GM19372 (cell line): Measurements from ENCODE around the gene STK39.

Experiments used
- ATAC-seq: cut with Tn5 transposase; IDR thresholded peaks from one replicate; pipeline ENCODE4 v1.9.1; 2021; ENCODE audit warnings: mild to moderate bottlenecking, low read depth, moderate library complexity; ENCODE audit not compliant: unreplicated experiment

The STK39 gene

DNA sequence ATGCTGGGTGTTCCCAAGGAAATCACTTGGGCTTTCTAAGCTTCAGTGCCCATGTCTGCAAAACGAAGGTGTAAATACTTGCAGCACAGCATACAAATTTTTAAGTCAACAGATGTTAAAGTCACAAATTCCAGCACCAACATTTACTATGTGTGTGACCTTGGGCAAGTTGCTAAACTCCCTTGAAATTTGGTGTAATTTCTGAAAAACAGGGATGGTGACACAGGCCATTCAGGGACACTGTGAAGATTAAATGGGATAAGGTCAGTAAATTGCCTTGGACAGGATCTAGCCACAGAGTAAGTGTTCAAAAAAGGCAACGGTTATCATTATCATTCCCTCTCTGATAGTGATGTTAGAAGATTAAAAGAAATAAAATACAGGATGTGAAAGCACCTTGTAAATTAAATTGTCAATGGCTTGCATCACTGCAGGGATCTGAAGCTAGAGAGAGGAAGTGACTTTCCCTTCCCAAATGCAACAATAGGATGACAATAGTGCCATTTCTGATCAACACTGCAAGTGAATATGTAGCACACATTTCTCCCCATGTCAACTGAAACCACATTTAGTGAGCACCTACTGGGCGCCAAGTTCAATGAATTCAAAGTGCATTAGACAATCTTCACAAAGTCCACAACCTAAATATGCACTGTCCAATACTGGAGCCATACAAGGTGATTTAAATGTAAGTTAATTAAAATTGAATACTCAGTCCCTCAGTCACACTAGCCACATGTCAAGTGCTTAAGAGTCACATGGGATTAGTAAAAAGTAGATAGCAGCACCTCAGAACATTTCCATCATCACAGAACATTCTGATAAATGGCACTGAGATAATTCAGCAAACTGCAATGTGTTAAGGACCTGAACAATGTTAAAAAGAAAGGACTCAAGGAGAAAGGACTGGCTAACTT lies 81.2 kb downstream of the STK39 start:
- no peak for ATAC-seq

- ATAC-seq: no peak
These were observed 82.0 kb downstream of the STK39 start for GRCh38 chr2:168165397-168165796.

DNA sequence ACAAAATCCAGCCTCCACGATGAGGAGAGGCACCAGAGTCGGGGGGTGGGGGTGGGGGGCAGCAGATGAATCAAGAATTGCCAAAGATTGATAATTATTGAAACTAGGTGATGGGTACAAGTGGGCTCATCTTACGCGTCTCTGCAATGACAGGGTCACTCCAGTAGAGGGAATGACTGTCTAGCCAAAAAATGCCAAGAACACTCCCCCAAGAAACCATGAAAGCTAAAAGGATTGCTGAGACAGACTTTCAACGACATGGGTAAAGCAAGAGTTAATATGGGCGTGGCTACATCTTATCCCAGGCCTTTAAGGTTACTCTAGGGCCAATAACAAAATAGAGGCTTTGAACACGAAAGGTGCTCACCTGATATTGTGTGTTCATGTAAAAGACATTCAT lies 86.5 kb downstream of the STK39 start:
- ATAC-seq: no peak

DNA sequence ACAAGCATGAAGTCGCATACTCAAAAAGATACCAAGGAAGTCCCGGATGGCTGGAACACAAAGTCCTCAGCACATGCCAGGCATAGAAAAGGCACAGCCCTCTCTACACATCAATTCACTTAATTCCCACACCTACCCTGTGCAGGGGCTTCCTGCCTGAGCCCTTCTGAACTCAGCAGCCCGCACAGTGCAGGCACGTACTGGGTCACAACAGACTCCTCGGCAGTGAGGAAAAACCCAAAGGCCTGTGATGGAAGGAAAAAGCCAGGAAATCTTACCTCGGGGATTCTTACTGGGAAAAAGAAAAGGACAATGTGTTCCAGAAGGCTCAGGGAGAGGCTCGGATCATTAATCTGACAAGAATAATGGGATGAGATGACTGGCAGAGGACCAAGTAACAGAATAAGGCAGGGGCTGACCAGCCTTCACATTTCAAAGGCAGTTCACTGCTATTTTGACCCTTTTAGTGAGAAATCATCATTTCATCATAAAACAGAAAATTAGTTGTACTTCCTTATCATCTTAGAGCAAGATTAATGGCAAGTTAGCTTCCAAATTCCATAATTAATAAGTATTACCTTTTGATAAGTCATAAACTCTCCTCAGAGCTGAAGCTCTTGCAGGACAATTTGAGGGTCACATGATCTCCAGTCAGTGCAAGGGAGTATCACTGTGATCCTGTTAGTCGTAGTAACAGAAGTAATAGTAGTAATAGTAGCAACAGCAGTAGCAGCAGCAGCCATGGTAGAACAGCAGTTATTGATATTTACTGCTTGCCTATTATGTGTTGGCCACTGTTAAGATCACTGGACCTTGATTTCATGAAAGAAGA lies 87.4 kb downstream of the STK39 start:
- ATAC-seq: no peak

DNA sequence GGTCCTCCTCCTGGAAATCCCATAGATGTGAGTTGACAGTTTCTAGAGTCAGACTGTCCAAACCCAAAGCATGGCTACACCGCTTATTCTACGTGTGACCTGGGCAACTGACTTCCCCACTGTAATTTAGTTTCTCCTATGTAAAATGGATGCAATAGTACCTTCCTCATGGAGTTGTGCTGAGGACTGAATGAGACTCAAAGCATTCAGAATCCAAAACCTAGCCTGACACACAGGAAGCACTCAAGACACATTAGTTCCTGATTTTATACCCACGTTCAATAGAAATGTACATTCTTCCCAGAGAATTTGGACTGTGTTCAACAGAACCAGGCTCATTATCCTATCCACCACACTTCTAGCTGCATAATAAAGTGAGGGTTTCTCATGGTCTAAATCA lies 88.8 kb downstream of the STK39 start:
- no peak for ATAC-seq

DNA sequence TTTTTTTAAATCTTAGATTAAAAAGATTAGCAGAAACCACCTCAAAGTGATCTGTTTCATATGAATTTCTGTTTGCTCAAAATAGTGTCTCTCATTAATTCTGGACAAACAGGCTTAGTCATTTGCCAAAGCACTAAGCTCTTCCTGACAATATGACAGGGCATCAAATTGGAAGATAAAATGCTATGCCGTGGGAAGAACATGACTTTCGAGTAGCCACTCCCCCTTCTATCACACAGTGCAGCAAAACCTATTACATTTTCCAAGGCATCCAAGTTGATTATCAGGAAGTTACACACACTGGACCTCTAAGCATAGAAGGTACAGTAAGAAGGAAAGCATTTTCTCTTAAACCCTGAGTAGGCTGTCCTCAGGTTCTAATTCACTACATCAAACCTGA lies 89.5 kb downstream of the STK39 start:
- no peak for ATAC-seq

DNA sequence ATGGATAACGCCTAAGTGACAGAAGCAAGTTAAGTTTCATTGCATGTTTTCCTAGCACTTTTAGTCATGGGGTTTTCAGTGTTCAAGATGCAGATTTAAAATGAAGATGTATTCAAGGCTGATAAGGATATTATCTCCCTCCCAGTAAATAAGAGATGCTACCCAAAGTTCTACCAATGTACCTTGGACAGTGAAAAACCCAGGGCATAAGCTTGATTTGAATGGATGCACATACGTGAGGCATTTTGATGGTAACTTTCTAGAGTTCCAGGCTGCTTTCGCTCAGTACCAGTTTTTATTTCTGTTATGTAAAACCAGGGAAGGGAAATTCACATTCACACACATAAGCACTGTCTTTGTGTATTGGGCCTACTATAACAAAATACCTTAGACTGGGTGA lies 90.3 kb downstream of the STK39 start:
- no peak for ATAC-seq

GRCh38 chr2:168156661-168157060 lies 90.7 kb downstream of the STK39 start:
- ATAC-seq: no peak

DNA sequence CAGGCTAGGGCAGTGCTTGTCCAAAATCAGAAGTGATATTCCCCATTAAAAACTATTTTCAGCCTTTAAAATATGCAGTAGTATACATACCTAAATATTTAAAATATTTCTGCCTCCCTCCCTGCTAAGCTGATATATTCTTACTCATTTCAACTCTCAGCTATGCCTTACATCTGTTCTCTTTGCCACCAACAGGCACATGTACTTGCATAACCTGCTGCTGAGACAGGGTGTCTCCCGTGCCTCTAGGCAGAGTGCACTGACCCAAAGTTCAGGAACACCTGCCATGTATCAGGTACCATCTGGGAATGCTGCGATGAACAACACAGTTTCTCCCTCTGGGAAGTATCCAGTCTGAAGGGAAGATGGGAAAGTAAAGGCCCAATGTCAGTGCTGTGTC lies 91.7 kb downstream of the STK39 start:
- no peak for ATAC-seq

- ATAC-seq: no peak
These were observed 92.3 kb downstream of the STK39 start for GRCh38 chr2:168155046-168155445.

- ATAC-seq: no peak
These were observed 94.4 kb downstream of the STK39 start for GRCh38 chr2:168152902-168153530.

DNA sequence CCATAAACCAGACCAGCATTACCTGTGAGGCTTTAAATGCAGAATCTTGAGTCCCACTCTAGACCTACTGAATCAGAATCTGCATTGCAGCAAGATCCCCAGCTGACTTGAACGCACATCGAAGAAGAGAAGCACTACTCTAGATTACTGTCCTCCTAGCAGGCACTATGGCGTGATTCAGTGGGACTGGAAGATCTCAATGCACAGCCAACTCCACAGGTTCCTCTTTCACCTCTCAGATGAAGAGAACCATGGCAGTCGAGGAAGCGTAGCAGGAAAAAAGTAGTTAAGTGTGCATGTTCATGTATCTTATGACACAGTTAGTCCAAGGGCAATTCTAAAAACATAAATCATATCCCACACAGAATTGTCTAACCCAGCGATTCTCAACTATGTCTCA lies 97.4 kb downstream of the STK39 start:
- no peak for ATAC-seq

GRCh38 chr2:168149150-168149974 lies 98.0 kb downstream of the STK39 start:
- ATAC-seq: no peak

DNA sequence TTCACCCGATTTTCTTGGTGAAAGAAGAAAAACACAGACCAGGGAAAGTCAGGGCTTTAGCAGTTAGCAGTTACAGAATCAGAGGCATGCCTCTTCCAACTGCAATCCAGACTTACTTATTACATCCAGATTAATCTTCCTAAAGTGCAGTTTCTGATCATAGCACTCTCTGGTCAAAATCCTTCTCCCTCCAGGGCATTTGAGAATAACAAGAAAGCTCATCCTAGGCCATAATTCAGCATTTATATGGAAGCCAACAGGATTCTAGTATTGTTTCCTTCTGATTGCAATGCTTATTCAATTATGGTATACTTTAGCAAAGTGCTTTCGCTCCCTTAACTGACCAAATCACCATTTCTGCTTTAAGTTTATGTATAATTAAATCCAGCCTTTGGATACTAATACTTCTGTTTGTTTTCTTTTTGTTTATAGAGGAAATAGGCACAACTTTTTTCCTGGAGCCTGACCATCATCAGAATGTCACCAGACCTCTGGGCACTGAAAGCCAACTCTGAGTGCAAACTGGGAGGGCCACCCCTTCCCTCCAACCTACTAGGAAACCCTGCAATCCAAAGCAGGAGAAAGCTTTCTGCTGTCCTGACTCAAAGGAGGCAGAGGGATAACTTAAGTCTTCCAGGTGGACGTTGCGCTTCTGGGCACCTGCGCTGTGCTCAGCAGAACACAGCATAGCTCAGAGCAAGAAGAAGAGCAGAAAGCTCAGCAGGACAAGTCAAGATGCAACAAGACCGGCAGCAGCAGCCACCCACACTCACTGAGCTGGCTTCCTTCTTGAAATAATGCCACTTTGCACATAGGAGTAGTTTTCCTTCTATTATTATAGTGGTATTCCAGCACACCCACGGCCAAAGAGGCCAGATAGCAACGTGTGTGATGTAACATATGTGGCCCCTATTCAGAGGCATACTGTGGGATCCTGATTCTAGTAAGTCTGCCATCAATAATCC lies 99.3 kb downstream of the STK39 start:
- ATAC-seq: no peak

GRCh38 chr2:168146892-168147810 lies 100.2 kb downstream of the STK39 start:
- no peak for ATAC-seq

- no peak for ATAC-seq
These were observed 101.7 kb downstream of the STK39 start for GRCh38 chr2:168145426-168146310.

- no peak for ATAC-seq
These were observed 102.4 kb downstream of the STK39 start for GRCh38 chr2:168145011-168145410.
